Astrocyte of the spinal cord (primary cell): Measurements from ENCODE around the gene EIF4E2.
A peak's percentile ranks its signal among the peaks of the same experiment; 100 is the strongest.

Experiments
- DNase-seq: peaks from one replicate; pipeline ENCODE4 v3.0.0; 2011; ENCODE audit warnings: low read depth, low spot score
- H3K4me3 ChIP-seq: 2 replicates; pipeline ENCODE4 v1.5.1; 2011; ENCODE audit warnings: low read depth, mild to moderate bottlenecking, low read length, moderate library complexity
- CTCF ChIP-seq: IDR thresholded peaks from 2 replicates; pipeline ENCODE4 v1.5.1; 2012; ENCODE audit warnings: low read depth, mild to moderate bottlenecking, low read length, inconsistent platforms
- in situ Hi-C: cut with HindIII; loops from 2 replicates; pipeline ENCODE4 v1.10.0; 2017; ENCODE audit warnings: low sequenced_read_pairs

Gene EIF4E2

DNA sequence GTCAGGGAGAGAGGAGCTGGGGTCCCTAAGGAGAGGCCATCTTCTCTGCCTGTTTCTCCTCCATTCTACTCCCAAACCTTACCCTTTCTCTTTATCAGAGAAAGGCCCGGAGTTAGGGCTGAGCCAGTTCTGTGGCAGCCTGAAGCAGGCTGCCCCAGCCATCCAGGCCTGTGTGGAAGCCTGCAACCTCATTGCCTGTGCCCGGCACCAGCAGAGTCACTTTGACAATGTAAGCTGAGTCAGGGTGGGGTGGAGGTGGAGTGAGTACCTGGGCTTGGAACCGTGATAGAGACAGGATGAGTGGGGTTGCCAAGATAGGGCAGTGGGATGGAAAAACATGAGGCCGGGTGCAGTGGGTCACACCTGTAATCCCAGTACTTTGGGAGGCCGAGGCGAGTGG is 5.8 kb upstream of the EIF4E2 start:
- in situ Hi-C loops: no loop called here
- no peak for DNase-seq
- no peak overlapping the region for H3K4me3 ChIP-seq
- TF ChIP-seq CTCF: no peak

DNA sequence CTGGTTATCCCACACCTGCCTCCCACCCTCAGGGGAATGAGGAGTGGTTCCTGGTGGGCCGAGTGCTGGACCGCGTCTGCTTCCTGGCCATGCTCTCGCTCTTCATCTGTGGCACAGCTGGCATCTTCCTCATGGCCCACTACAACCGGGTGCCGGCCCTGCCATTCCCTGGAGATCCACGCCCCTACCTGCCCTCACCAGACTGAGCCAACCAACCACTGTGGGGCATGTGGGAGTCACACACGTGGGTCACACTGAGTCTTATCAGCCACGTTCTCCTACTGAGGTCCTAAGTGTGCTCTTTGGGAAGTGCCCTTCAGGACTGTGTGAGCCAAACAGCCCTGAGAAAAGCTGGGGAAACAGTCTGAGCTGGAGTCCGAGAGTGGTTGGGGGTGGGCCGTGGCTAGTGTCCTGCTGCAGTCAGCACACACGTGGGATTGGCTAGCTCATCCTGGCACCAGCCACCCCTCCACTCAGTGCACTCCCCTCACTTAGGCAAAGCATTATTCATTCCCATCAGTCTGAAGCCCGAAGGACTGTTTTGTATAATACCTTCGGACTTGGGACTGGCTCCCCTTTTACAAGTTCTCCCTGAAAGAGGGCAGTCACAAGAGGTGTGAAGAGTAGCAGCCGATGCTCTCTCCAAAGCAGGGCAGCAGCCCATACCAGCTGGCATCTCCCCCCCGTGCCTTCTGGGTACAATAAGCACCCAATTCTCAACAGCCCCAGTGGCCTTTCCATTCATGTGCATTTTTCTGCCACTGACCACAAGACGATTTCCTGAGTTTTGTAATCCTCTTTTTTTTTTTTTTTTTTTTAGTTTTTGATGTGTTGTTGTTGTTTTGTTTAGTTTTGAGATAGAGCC is 4.7 kb upstream of the EIF4E2 start:
- no peak for DNase-seq
- no peak for TF ChIP-seq CTCF
- in situ Hi-C loops: no loop called here
- H3K4me3 ChIP-seq: no peak overlapping the region

DNA sequence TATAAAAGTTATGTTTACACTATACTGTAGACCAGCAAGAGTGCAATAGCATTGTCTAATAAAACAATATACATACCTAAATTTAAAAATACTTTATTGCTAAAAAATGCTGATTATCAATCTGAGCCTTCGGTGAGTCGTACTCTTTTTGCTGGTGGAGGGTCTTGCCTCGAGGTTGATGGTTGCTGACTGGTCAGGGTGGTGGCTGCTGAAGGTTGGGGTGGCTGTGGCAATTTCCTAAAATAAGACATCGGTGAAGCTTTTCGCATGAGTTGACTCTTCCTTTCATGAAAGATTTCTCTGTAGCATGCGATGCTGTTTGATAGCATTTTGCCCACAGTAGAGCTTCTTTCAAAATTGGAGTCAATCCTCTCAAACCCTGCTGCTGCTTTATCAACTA is 2.5 kb upstream of the EIF4E2 start:
- in situ Hi-C loops: no loop called here
- no peak for DNase-seq
- TF ChIP-seq CTCF: no peak
- no peak overlapping the region for H3K4me3 ChIP-seq

GRCh38 chr2:232549655-232550353 is 685 bp upstream of the EIF4E2 start:
- no peak for TF ChIP-seq CTCF
- in situ Hi-C loops: no loop called here
- H3K4me3 ChIP-seq: peak overlapping the region; percentile 94
- no peak for DNase-seq

DNA sequence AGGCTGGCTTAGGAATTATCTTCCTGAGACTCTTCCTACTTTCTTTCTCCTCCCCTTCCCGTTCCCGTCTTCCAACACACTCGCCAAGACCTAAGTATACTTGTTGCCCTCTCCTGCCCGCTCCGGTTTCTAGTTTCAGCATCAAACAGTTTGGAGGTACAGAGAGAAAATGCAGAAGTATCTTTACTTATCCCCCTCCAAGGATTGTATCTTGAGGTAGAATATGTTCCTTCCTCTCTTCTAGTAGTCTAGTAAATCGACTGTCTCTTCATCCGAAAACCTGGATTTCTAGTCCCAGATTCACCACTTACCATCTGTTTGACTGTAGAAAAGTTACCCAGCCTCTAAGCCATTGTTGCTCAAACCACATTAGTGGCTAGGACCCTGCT is 755 bp downstream of the EIF4E2 start:
- peak overlapping the region; percentile 94 for H3K4me3 ChIP-seq
- in situ Hi-C loops: no loop called here
- TF ChIP-seq CTCF: no peak
- DNase-seq: no peak

DNA sequence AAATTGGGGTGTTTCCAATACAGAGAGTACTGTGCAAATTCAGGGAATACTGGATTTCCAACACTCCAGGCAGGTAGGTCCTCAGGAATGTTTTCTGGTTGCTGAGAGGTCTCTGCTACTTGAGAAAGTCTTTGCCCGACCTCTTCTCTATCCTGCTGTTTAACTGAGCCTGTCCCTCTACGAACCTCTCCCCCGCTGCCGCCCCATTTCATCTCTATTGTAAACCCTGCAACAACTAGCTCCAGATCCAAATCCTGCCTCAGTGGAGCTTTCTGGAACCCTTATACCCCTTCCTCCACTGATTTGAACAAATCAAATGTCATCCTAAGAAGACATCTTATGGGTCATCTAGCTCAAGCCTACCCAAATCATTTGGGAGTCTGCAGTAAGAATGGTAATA is 1.3 kb downstream of the EIF4E2 start:
- TF ChIP-seq CTCF: no peak
- no peak for DNase-seq
- in situ Hi-C loops: no loop called here
- peak overlapping the region; percentile 94 for H3K4me3 ChIP-seq
